Epithelial cell of proximal tubule (primary cell): ENCODE data around the gene TMEM131L. TPM values are rescaled to one million over a fixed set of nuclear protein-coding genes. Genes with fewer than 3 reads are reported as not detected.
A peak's percentile ranks its signal among the peaks of the same experiment; 100 is the strongest.

Experiments used
- DNase-seq: peaks from one replicate; pipeline ENCODE4 v3.0.0-alpha.2; 2011; ENCODE audit warnings: low read depth
- H3K4me3 ChIP-seq: 2 replicates; pipeline ENCODE4 v1.5.1; 2011; ENCODE audit warnings: low read depth, mild to moderate bottlenecking, low read length
- CTCF ChIP-seq: conservative IDR thresholded peaks from 2 replicates; pipeline ENCODE4 v1.5.1; 2012; ENCODE audit warnings: low read depth, mild to moderate bottlenecking, low read length
- total RNA-seq: library from RNA; depleted of rRNA; stranded (reverse); fragments of >200 nt; gene quantifications from 2 replicates; pipeline ENCODE4 v1.2.3, GENCODE V29; 2015

The TMEM131L gene
- total RNA-seq, 1 donor from 2014 or later = 4.5 TPM

DNA sequence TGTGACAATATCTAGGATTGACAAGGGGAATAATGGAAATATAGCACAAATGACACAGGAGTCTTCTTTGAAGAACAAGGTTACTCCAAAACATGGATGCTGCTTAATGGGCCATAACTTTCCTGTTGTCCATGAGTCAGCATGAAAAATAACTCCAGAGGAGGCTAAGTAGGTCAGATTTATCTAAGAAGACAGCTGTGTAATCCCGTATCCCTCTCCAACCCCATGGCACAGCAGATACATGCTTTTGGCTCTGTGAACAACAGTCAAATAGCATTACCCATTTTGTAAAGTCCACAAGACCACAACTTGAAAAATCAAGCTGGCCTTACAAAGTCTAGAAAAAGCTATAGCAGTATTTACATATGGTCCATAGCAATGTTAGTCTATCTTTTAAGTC is 2.1 kb upstream of the TMEM131L start:
- H3K4me3 ChIP-seq = no peak overlapping the region
- peak; percentile 61 for DNase-seq

DNA sequence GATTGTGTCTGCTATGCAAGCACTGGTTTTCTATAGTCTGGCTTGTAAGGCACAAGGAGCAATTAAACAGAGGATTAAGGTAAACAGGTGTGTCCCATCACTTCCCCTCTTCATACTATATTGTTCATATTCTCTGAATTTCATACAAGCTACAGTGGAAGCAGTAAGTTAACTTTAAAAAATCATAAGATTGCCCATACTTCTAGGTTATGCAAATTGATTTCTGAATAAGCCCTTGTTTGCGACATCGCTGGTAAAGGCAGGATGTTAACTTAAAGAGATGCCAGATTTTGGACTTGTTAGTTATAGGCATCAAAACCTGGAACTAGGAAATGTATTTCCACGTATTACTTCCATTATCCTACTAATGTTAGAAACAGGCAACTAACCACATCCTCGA is 1.0 kb upstream of the TMEM131L start:
- no peak for TF ChIP-seq CTCF
- DNase-seq = no peak
- H3K4me3 ChIP-seq = peak overlapping the region; percentile 81

More for the DNA sequence above, 2.1 kb upstream of the TMEM131L start:
- no peak for TF ChIP-seq CTCF

DNA sequence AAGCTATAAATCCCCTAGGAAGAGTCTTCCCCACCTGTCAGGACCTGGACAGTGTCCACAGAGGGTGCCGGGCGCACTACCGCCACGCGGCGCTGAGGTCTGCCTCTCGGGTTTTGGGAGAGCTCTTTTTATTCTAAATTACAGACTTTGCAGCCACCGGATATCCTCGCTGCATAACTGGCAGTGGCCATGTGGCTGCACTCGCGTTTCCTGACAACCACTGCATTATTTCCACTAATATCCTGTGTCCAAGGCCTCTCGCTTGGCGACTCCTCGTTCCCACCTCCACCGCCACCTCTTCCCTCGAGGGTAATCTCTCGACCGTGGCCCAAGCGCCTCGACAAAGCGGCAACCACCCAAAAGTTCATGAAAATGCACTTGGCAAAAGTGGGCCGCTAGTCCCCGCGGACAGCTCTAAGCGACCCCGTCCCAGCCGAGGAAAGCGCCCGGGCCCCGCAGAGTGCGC is 512 bp upstream of the TMEM131L start:
- DNase-seq = no peak

DNA sequence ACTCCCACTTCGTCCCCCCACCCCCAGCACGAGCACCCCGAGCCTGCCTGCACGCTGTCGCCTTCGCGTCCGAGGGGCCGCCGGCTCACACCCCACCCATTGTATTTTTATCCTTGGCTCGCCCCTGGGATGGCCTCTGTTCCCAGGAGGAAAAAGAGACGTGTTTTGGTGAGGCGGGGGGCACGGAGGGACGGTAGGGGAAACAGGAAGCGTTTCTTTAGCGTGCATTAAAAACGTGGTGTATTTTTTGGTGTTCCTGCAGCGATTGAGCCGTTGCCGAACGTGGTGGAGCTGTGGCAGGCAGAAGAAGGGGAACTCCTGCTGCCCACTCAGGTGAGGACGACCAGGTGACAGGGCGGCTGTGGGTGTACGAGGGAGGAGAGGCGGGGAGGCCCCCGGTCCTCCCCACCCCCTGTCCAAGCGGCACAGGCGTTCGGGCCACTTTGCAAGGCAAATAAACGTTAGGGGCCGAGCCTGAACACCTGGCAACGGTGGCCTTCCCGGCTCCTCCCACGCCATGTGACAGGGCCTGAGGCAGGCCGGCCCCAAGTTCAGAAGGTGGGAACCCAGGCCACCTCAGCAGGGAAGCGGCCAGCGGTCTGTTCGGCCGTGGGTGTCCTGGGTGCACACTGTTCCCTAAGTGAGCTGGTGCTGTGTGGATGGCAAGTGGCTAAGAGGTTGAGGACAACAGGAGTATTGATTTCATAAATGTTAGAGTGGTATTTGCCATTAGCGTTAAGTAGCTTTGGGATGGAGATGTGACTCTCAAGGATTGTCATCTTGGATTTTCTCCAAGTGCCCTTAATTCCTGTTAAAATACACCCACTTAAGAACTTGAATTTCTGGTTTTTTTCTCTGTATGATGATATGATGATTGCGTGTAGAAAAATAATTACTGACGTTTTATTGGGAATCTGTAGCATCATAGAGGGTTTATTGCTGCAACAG is 1.1 kb downstream of the TMEM131L start:
- no peak for DNase-seq
- no peak for TF ChIP-seq CTCF
- peak overlapping the region; percentile 81 for H3K4me3 ChIP-seq

More for the DNA sequence above, 512 bp upstream of the TMEM131L start:
- H3K4me3 ChIP-seq = peak overlapping the region; percentile 81
- peak; percentile 29 for TF ChIP-seq CTCF

- TF ChIP-seq CTCF = no peak
- no peak overlapping the region for H3K4me3 ChIP-seq
Observed at GRCh38 chr4:153467897-153468262, 1.7 kb downstream of the TMEM131L start.

DNA sequence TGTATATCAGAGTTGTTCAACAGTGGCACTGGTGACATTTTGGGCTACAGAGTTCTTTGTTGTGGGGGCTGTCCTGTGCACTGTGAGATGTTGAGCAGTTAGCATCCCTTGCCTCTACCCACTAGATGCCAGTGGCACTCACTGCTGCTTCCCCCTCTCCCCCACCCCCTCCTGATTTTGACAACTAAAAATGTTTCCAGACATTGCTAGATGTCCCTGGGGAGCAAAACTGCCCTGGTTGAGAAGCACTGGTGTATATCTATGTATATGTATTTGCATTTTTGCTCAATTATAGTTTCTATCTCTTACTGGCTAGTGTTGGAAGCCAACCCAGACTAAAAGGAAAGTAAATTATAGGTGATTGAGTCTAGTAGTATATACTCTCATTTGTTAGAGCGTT is 2.4 kb downstream of the TMEM131L start:
- H3K4me3 ChIP-seq = no peak overlapping the region

More at GRCh38 chr4:153467897-153468262, 1.7 kb downstream of the TMEM131L start:
- no peak for DNase-seq

More for the DNA sequence above, 2.4 kb downstream of the TMEM131L start:
- no peak for TF ChIP-seq CTCF
- DNase-seq = no peak
